GM21786 (cell line): ENCODE measurements around the gene ACER3.
"Not testable (repeated sequence)": the region's sequence is repeated elsewhere in the genome, so short reads cannot be mapped to it uniquely, and the experiment has no call there.

Source experiments
- ATAC-seq: cut with Tn5 transposase; IDR thresholded peaks from one replicate; pipeline ENCODE4 v1.9.1; 2021; ENCODE audit not compliant: unreplicated experiment

ACER3 gene

GRCh38 chr11:77036398-77036797, 175.7 kb downstream of the ACER3 start:
- no peak for ATAC-seq

GRCh38 chr11:77037057-77037456, 176.3 kb downstream of the ACER3 start:
- no peak for ATAC-seq

- no peak for ATAC-seq
These were observed 177.5 kb downstream of the ACER3 start for GRCh38 chr11:77038029-77038824.

- ATAC-seq: no peak
These were observed 178.2 kb downstream of the ACER3 start for GRCh38 chr11:77038825-77039326.

- no peak for ATAC-seq
These were observed 179.0 kb downstream of the ACER3 start for GRCh38 chr11:77039491-77040400.

- no peak for ATAC-seq
These were observed 179.7 kb downstream of the ACER3 start for GRCh38 chr11:77040401-77040777.

GRCh38 chr11:77040889-77041288, 180.2 kb downstream of the ACER3 start:
- no peak for ATAC-seq

- no peak for ATAC-seq
These were observed 181.5 kb downstream of the ACER3 start for GRCh38 chr11:77042111-77042726.

- no peak for ATAC-seq
These were observed 183.6 kb downstream of the ACER3 start for GRCh38 chr11:77044356-77044755.

GRCh38 chr11:77044886-77045285, 184.2 kb downstream of the ACER3 start:
- no peak for ATAC-seq

GRCh38 chr11:77046060-77046501, 185.4 kb downstream of the ACER3 start:
- ATAC-seq: no peak

- ATAC-seq: peak; percentile 93
These were observed 186.5 kb downstream of the ACER3 start for GRCh38 chr11:77047007-77047927.

GRCh38 chr11:77047928-77048446, 187.3 kb downstream of the ACER3 start:
- not testable (repeated sequence) for ATAC-seq

- ATAC-seq: no peak
These were observed 188.3 kb downstream of the ACER3 start for GRCh38 chr11:77049026-77049425.

GRCh38 chr11:77051511-77051910, 190.8 kb downstream of the ACER3 start:
- ATAC-seq: no peak

GRCh38 chr11:77052518-77052917, 191.8 kb downstream of the ACER3 start:
- ATAC-seq: no peak

GRCh38 chr11:77053217-77054015, 192.7 kb downstream of the ACER3 start:
- ATAC-seq: no peak

- no peak for ATAC-seq
These were observed 193.4 kb downstream of the ACER3 start for GRCh38 chr11:77054084-77054483.

- no peak for ATAC-seq
These were observed 194.4 kb downstream of the ACER3 start for GRCh38 chr11:77055101-77055561.
